ENCODE data around the gene CYTH1.

DNA sequence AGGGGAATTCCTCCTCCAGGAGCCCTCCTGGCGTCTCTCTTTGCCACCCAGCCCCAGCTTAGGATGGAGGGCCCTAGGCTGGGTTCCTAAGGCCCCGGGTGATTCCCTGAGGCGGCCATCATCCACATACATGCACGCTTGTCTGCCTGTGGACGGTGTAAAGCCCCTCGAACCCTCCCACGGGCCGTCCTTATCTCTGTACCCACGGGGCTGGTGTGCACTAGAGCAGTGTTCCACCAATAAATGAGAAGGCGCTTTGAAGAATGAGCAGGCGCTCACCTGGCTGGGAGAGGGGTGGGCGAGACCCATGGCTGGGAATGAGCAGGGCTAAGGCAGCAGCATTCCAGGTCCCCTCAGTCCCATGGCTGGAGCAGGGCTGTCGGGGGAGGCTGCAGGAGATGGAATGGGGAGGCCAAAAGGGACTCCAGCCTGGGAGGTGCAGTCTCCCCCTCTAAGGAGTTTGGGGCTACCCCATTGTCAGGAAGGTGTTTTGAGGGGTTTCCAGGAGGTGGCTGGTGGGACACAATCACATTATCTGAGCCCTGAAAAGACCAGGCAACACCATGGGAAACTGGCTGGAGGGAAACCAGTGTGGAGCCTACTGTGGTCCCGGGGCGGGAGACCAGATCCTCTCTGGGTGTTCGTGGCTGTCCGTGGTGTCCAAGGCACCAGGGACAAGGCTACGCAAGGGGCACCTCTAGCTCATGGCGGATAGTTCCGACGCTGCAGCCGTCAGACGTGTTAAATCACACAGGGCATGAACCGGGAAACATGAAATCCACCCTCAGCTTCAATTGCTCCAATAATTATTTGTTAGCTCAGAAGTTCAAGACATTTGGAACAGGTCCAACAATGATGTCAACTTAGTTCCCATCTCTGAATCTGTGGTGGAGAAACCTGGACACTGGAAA, 117.3 kb downstream of the CYTH1 start:
- TF ChIP-seq ZNF239 (tag by site-specific recombination; IDR thresholded peaks at IDR 0.05) (no peak), ZBTB1 (tag by site-specific recombination; IDR thresholded peaks at IDR 0.05) (no peak), YY1 (tag by site-specific recombination; IDR thresholded peaks at IDR 0.05) (no peak), ZFP41 (tag by site-specific recombination; IDR thresholded peaks at IDR 0.05; ENCODE audit: borderline replicate concordance) (no peak), ZNF10 (tag by site-specific recombination; IDR thresholded peaks at IDR 0.05) (no peak), ZNF423 (tag by site-specific recombination; IDR thresholded peaks at IDR 0.05) (no peak)
- TF ChIP-seq, protein P1, sequence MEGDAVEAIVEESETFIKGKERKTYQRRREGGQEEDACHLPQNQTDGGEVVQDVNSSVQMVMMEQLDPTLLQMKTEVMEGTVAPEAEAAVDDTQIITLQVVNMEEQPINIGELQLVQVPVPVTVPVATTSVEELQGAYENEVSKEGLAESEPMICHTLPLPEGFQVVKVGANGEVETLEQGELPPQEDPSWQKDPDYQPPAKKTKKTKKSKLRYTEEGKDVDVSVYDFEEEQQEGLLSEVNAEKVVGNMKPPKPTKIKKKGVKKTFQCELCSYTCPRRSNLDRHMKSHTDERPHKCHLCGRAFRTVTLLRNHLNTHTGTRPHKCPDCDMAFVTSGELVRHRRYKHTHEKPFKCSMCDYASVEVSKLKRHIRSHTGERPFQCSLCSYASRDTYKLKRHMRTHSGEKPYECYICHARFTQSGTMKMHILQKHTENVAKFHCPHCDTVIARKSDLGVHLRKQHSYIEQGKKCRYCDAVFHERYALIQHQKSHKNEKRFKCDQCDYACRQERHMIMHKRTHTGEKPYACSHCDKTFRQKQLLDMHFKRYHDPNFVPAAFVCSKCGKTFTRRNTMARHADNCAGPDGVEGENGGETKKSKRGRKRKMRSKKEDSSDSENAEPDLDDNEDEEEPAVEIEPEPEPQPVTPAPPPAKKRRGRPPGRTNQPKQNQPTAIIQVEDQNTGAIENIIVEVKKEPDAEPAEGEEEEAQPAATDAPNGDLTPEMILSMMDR (tag by site-specific recombination; IDR thresholded peaks at IDR 0.05): no peak
- TF ChIP-seq, protein P2, sequence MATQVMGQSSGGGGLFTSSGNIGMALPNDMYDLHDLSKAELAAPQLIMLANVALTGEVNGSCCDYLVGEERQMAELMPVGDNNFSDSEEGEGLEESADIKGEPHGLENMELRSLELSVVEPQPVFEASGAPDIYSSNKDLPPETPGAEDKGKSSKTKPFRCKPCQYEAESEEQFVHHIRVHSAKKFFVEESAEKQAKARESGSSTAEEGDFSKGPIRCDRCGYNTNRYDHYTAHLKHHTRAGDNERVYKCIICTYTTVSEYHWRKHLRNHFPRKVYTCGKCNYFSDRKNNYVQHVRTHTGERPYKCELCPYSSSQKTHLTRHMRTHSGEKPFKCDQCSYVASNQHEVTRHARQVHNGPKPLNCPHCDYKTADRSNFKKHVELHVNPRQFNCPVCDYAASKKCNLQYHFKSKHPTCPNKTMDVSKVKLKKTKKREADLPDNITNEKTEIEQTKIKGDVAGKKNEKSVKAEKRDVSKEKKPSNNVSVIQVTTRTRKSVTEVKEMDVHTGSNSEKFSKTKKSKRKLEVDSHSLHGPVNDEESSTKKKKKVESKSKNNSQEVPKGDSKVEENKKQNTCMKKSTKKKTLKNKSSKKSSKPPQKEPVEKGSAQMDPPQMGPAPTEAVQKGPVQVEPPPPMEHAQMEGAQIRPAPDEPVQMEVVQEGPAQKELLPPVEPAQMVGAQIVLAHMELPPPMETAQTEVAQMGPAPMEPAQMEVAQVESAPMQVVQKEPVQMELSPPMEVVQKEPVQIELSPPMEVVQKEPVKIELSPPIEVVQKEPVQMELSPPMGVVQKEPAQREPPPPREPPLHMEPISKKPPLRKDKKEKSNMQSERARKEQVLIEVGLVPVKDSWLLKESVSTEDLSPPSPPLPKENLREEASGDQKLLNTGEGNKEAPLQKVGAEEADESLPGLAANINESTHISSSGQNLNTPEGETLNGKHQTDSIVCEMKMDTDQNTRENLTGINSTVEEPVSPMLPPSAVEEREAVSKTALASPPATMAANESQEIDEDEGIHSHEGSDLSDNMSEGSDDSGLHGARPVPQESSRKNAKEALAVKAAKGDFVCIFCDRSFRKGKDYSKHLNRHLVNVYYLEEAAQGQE (tag by site-specific recombination; IDR thresholded peaks at IDR 0.05): no peak

All from HEK293 (cell line).